Body of pancreas (tissue), 4 donors: ENCODE data around the gene CPSF2.

ENCODE experiments used
- POLR2A ChIP-seq, 3 donors: fragments of 450-650 bp; IDR thresholded peaks; one replicate each; pipeline ENCODE4 v1.6.1; 2016; ENCODE audit warnings: antibody characterized with exemption in 3 of 3, mild to moderate bottlenecking in 2 of 3
- TF ChIP-seq, protein P1 (sequence below), 7 experiments: fragments of 450-650 bp in 4 of 7; fragments of 200-600 bp in 3 of 7; sonication (generic) in 3 of 7; IDR thresholded peaks; one replicate each; pipeline ENCODE4 v1.5.1; 2016 to 2019; ENCODE audit warnings: antibody characterized with exemption in 7 of 7

DNA sequence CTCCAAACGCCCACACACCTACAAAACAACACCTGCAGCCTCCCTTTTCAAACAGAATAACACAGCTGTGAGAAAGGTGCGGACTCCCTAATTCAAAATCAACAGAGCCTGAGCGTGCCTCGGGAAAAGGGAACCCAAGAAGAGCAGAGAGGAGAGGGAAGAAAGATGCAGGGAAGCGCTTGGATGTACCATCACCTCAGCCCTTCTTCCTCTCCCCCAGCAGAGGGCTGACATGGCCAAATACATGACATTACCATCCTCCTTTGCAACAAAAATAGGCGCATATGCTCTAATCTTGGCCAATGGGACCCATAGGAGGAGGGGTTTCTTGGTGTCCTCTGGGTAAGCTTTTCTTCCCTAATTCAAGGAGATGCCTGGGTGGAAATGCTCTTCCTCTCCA lies 78.0 kb downstream of the CPSF2 start:
- TF ChIP-seq POLR2A (IDR thresholded peaks at IDR 0.05): no peak
- TF ChIP-seq, protein P1, sequence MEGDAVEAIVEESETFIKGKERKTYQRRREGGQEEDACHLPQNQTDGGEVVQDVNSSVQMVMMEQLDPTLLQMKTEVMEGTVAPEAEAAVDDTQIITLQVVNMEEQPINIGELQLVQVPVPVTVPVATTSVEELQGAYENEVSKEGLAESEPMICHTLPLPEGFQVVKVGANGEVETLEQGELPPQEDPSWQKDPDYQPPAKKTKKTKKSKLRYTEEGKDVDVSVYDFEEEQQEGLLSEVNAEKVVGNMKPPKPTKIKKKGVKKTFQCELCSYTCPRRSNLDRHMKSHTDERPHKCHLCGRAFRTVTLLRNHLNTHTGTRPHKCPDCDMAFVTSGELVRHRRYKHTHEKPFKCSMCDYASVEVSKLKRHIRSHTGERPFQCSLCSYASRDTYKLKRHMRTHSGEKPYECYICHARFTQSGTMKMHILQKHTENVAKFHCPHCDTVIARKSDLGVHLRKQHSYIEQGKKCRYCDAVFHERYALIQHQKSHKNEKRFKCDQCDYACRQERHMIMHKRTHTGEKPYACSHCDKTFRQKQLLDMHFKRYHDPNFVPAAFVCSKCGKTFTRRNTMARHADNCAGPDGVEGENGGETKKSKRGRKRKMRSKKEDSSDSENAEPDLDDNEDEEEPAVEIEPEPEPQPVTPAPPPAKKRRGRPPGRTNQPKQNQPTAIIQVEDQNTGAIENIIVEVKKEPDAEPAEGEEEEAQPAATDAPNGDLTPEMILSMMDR (IDR thresholded peaks at IDR 0.05): no peak
